HepG2 (cell line): ENCODE results near the gene PCDHA7. TPM values are rescaled to one million over a fixed set of nuclear protein-coding genes. Genes with fewer than 3 reads are reported as not detected.

Experiments used
- ATAC-seq: fragments of 200-7000 bp; cut with Tn5 transposase; 3 replicates; pipeline ENCODE4 v1.9.1; 2020; ENCODE audit warnings: mild to moderate bottlenecking, moderate library complexity
- BruUV-seq: library from RNA; stranded (reverse); fragments of 400-500 nt; replicated peaks from 2 replicates; lab custom pipeline; 2021; lab: Mats Ljungman, UMichigan
- CTCF ChIA-PET: fragments of 300-600 bp; formaldehyde crosslinking; extraction: SDS; loops from one replicate; lab custom pipeline; 2021; ENCODE audit warnings: low total read pairs, inconsistent platforms, low intra/inter-chr PET ratio; lab: Yijun Ruan, JAX
- POLR2A ChIA-PET: fragments of 350-600 bp; sonication (Branson Sonifier 250); formaldehyde crosslinking; loops from one replicate; lab custom pipeline; 2020; ENCODE audit warnings: antibody characterized with exemption, inconsistent platforms; lab: Yijun Ruan, JAX
- DNase-seq: peaks from one replicate; pipeline ENCODE4 v3.0.0-alpha.2; 2015; ENCODE audit warnings: low spot score
- FAIRE-seq: peaks from 3 replicates; lab custom pipeline; 2011; peaks lifted over from hg19 to GRCh38; lab: Jason Lieb, UNC
- H2AFZ ChIP-seq: one replicate; pipeline ENCODE4 v1.6.1; 2011; ENCODE audit warnings: low read length, inconsistent platforms
- H3K27ac ChIP-seq: fragments of 300-600 bp; 3 replicates; pipeline ENCODE4 v1.8.0; 2011; ENCODE audit warnings: mixed run types, mild to moderate bottlenecking, mixed read lengths, low read length, inconsistent platforms; ENCODE audit not compliant: insufficient read depth; ENCODE audit errors: extremely low read length
- H3K27me3 ChIP-seq, 2 experiments: fragments of 200-600 bp in 1 of 2; 2 replicates in 1 of 2; 3 replicates in 1 of 2; pipeline versions ENCODE4 v1.6.0 to v1.8.0; 2011; ENCODE audit warnings: low read length in 2 of 2, mild to moderate bottlenecking in 2 of 2, moderate library complexity in 2 of 2, inconsistent platforms in 1 of 2; ENCODE audit not compliant: insufficient read depth in 2 of 2, control insufficient read depth in 1 of 2
- H3K36me3 ChIP-seq, 2 experiments: fragments of 200-600 bp in 1 of 2; replicated peaks in 1 of 2; 2 replicates in 1 of 2; 3 replicates in 1 of 2; pipeline versions ENCODE4 v1.5.1 to v1.8.0; 2011; ENCODE audit warnings: low read length in 2 of 2, inconsistent platforms in 1 of 2; ENCODE audit not compliant: insufficient read depth in 2 of 2, control insufficient read depth in 1 of 2
- H3K4me1 ChIP-seq: 2 replicates; pipeline ENCODE4 v1.5.1; 2012; ENCODE audit warnings: low read length, inconsistent platforms; ENCODE audit not compliant: insufficient read depth
- H3K4me2 ChIP-seq: 2 replicates; pipeline ENCODE4 v1.6.0; 2011; ENCODE audit warnings: low read depth, low read length, inconsistent platforms
- H3K4me3 ChIP-seq, 3 experiments: fragments of 200-600 bp in 1 of 3; sonication (generic), shearing (Covaris generic) in 1 of 3; replicated peaks in 1 of 3; 2 replicates each; pipeline ENCODE4 v1.5.1; 2011 to 2016; ENCODE audit warnings: low read length in 3 of 3, inconsistent platforms in 2 of 3, low read depth in 2 of 3, mild to moderate bottlenecking in 2 of 3, control low read depth in 1 of 3, mixed read lengths in 1 of 3; ENCODE audit not compliant: insufficient read depth in 1 of 3
- H3K79me2 ChIP-seq: one replicate; pipeline ENCODE4 v1.6.1; 2011; ENCODE audit warnings: low read length, inconsistent platforms; ENCODE audit not compliant: insufficient read depth
- H3K9ac ChIP-seq: 2 replicates; pipeline ENCODE4 v1.6.0; 2011; ENCODE audit warnings: mild to moderate bottlenecking, low read depth, low read length, inconsistent platforms; ENCODE audit not compliant: insufficient read depth
- H3K9me3 ChIP-seq: 2 replicates; pipeline ENCODE4 v1.5.1; 2012; ENCODE audit warnings: mild to moderate bottlenecking, low read length
- H4K20me1 ChIP-seq: 2 replicates; pipeline ENCODE4 v1.6.0; 2011; ENCODE audit warnings: inconsistent platforms, mild to moderate bottlenecking, low read length, moderate library complexity; ENCODE audit not compliant: insufficient read depth
- FOSL1 ChIP-seq: sonication (generic); formaldehyde crosslinking; IDR thresholded peaks from 2 replicates; pipeline ENCODE4 v1.9.0; 2021; ENCODE audit warnings: missing genetic modification reagents, borderline replicate concordance
- MED13 ChIP-seq: sonication (generic); formaldehyde crosslinking; IDR thresholded peaks from 2 replicates; pipeline ENCODE4 v1.5.0; 2020; ENCODE audit warnings: missing genetic modification reagents
- MTF2 ChIP-seq: sonication (generic); formaldehyde crosslinking; IDR thresholded peaks from 2 replicates; pipeline ENCODE4 v1.5.0; 2020; ENCODE audit warnings: missing genetic modification reagents, borderline replicate concordance
- RFXAP ChIP-seq: sonication (generic); formaldehyde crosslinking; IDR thresholded peaks from 2 replicates; pipeline ENCODE4 v1.4.0; 2020; ENCODE audit warnings: missing genetic modification reagents, borderline replicate concordance
- SIX4 ChIP-seq: sonication (generic); formaldehyde crosslinking; IDR thresholded peaks from 2 replicates; pipeline ENCODE4 v1.4.0; 2020; ENCODE audit warnings: missing genetic modification reagents
- TBX2 ChIP-seq: sonication (generic); formaldehyde crosslinking; IDR thresholded peaks from 2 replicates; pipeline ENCODE4 v1.5.0; 2020; ENCODE audit warnings: missing genetic modification reagents, mild to moderate bottlenecking, borderline replicate concordance
- ZNF10 ChIP-seq: sonication (generic); formaldehyde crosslinking; IDR thresholded peaks from 2 replicates; pipeline ENCODE4 v1.4.0; 2020; ENCODE audit warnings: mild to moderate bottlenecking, low read depth, missing genetic modification reagents, borderline replicate concordance
- ZNF180 ChIP-seq: sonication (generic); formaldehyde crosslinking; IDR thresholded peaks from 2 replicates; pipeline ENCODE4 v1.4.0; 2020; ENCODE audit warnings: low read depth, missing genetic modification reagents, borderline replicate concordance
- ZNF879 ChIP-seq: sonication (generic); formaldehyde crosslinking; IDR thresholded peaks from 2 replicates; pipeline ENCODE4 v1.8.1; 2023; ENCODE audit warnings: missing genetic modification reagents
- WGBS: methylation state at CpG from one replicate; pipeline ENCODE4 v1.1.6; 2017; ENCODE audit warnings: low lambda C conversion rate; 5-methylcytosine and 5-hydroxymethylcytosine counted together
- in situ Hi-C: cut with HindIII; loops from 2 replicates; pipeline ENCODE4 v1.10.0; 2017; ENCODE audit warnings: low pct_unique_long_range_greater_than_20kb; ENCODE audit not compliant: extremely low pct_ligation_motif_present
- intact Hi-C: fragments of 100-400 bp; cut with micrococcal nuclease; formaldehyde crosslinking; loops from one replicate; pipeline ENCODE4 v1.10.0; 2022; ENCODE audit not compliant: unreplicated experiment
- polyA plus RNA-seq, 8 experiments: library from polyadenylated mRNA; depleted of rRNA in 3 of 8; stranded (reverse) in 7 of 8; unstranded in 1 of 8; fragments of >200 nt; fragmentation: Illumina TruSeq in 4 of 8; extraction: Trizol in 4 of 8; gene quantifications; 2 replicates each; pipeline versions ENCODE4 v1.2.1 to v1.2.3, GENCODE V29; 2011 to 2016; ENCODE audit warnings: low read depth in 4 of 8, missing spikeins in 1 of 8, mixed read lengths in 1 of 8; ENCODE audit not compliant: insufficient read depth in 1 of 8
- total RNA-seq, 5 experiments: library from RNA; depleted of rRNA; stranded (reverse); fragments of >200 nt; fragmentation: Illumina TruSeq; extraction: Trizol; gene quantifications; 2 replicates each; pipeline ENCODE4 v1.2.3, GENCODE V29; 2016; ENCODE audit warnings: low read depth in 1 of 5
- TF ChIP-seq, protein P1 (sequence below): sonication (generic); formaldehyde crosslinking; IDR thresholded peaks from 2 replicates; pipeline ENCODE4 v1.8.0; 2023; ENCODE audit warnings: mild to moderate bottlenecking, missing genetic modification reagents
- TF ChIP-seq, protein P2 (sequence below): sonication (generic); formaldehyde crosslinking; IDR thresholded peaks from 2 replicates; pipeline ENCODE4; 2020; ENCODE audit warnings: missing genetic modification reagents, mild to moderate bottlenecking, borderline replicate concordance

PCDHA7 gene
- total and polyA plus RNA-seq, 2 of the 13 experiments (the other 11 are each of a cell fraction or from before 2014, with no cell fraction given): 0.49 to 0.53 TPM

GRCh38 chr5:140823475-140823874 lies 10.6 kb upstream of the PCDHA7 start:
- Histone ChIP-seq H3K27me3 (no peaks in the 10 kb centered on the region; a peak in 1 of 5 replicates), H3K9me3 (no peaks in the 10 kb centered on the region), H3K4me3 (no peak overlapping the region), H3K4me2 (no peak overlapping the region), H3K27ac (no peak overlapping the region), H3K36me3 (no peaks in the 10 kb centered on the region), H3K79me2 (no peaks in the 10 kb centered on the region), H4K20me1 (no peaks in the 10 kb centered on the region), H2AFZ (no peak overlapping the region), H3K9ac (no peak overlapping the region), H3K4me1 (no peaks in the 10 kb centered on the region)
- in situ Hi-C loops: no loop called here
- POLR2A ChIA-PET: no interaction called here
- TF ChIP-seq ZNF10 (CRISPR knock-in tag): no peak
- no peak for TF ChIP-seq RFXAP
- TF ChIP-seq FOSL1: no peak
- TF ChIP-seq, protein P1, sequence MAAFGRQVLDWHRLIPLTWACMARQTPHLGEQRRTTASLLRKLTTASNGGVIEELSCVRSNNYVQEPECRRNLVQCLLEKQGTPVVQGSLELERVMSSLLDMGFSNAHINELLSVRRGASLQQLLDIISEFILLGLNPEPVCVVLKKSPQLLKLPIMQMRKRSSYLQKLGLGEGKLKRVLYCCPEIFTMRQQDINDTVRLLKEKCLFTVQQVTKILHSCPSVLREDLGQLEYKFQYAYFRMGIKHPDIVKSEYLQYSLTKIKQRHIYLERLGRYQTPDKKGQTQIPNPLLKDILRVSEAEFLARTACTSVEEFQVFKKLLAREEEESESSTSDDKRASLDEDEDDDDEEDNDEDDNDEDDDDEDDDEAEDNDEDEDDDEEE (CRISPR knock-in tag): no peak
- TF ChIP-seq TBX2 (CRISPR knock-in tag): no peak
- no peak for TF ChIP-seq SIX4
- TF ChIP-seq, protein P2, sequence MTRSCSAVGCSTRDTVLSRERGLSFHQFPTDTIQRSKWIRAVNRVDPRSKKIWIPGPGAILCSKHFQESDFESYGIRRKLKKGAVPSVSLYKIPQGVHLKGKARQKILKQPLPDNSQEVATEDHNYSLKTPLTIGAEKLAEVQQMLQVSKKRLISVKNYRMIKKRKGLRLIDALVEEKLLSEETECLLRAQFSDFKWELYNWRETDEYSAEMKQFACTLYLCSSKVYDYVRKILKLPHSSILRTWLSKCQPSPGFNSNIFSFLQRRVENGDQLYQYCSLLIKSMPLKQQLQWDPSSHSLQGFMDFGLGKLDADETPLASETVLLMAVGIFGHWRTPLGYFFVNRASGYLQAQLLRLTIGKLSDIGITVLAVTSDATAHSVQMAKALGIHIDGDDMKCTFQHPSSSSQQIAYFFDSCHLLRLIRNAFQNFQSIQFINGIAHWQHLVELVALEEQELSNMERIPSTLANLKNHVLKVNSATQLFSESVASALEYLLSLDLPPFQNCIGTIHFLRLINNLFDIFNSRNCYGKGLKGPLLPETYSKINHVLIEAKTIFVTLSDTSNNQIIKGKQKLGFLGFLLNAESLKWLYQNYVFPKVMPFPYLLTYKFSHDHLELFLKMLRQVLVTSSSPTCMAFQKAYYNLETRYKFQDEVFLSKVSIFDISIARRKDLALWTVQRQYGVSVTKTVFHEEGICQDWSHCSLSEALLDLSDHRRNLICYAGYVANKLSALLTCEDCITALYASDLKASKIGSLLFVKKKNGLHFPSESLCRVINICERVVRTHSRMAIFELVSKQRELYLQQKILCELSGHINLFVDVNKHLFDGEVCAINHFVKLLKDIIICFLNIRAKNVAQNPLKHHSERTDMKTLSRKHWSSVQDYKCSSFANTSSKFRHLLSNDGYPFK: no peak
- TF ChIP-seq MTF2 (CRISPR knock-in tag): no peak
- TF ChIP-seq MED13 (CRISPR knock-in tag): no peak
- TF ChIP-seq ZNF879: no peak
- TF ChIP-seq ZNF180: no peak
- no TSS peak for BruUV-seq
- WGBS: 92% methylated on average over 37 of the region's 38 CpGs
- FAIRE-seq: no peak
- CTCF ChIA-PET: no interaction called here
- no peak for DNase-seq
- intact Hi-C loops: no loop called here
- ATAC-seq: no peak
